Measurements from ENCODE around the gene RPN2.

DNA sequence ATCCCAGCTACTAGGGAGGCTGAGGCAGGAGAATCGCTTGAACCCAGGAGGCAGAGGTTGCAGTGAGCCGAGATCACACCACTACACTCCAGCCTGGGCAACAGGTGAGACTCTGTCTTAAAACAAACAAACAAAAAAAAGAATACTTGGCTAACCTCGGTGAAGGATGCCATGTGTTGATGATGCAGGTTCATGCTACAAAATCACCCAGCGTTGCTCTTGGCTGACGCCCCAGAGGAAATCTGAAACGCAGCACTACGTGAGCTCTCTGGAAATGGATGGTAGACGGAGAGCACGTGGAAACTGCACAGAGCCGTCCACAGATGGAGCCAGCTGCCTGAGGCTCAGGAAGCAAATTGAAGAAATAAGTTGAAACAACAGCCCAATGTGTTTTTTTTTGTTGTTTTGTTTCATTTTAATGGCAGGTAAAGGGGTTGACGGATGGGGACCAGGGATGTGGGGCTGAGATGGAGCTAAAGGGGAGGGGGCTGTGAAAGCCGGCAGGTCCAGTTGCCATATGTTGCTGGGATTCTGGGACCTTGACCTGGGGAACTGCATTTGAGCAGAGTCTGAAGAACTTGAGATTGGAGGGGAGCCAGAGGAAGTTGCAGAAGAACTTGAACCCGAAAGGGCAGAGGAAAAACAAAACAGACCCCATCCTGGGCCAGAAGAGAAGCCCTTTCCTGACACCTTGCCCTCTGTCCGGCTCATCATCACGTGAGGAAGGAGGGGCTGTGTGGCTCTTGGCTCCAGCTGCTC is 97.5 kb downstream of the RPN2 start:
- TF ChIP-seq MYC (IDR thresholded peaks at IDR 0.05; ENCODE audit: low read depth, low read length) (no peak), FOS (IDR thresholded peaks at IDR 0.05; ENCODE audit: borderline replicate concordance, insufficient read depth, low read length) (no peak), POLR2A (IDR thresholded peaks at IDR 0.05; ENCODE audit: low read depth, low read length) (no peak), EZH2 (IDR thresholded peaks at IDR 0.05; ENCODE audit: borderline replicate concordance, low read depth, low read length, severe bottlenecking) (no peak), POLR2AphosphoS5 (IDR thresholded peaks at IDR 0.05; ENCODE audit: insufficient read depth, low read depth, low read length) (no peak)
- TF ChIP-seq, protein P1, sequence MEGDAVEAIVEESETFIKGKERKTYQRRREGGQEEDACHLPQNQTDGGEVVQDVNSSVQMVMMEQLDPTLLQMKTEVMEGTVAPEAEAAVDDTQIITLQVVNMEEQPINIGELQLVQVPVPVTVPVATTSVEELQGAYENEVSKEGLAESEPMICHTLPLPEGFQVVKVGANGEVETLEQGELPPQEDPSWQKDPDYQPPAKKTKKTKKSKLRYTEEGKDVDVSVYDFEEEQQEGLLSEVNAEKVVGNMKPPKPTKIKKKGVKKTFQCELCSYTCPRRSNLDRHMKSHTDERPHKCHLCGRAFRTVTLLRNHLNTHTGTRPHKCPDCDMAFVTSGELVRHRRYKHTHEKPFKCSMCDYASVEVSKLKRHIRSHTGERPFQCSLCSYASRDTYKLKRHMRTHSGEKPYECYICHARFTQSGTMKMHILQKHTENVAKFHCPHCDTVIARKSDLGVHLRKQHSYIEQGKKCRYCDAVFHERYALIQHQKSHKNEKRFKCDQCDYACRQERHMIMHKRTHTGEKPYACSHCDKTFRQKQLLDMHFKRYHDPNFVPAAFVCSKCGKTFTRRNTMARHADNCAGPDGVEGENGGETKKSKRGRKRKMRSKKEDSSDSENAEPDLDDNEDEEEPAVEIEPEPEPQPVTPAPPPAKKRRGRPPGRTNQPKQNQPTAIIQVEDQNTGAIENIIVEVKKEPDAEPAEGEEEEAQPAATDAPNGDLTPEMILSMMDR (IDR thresholded peaks at IDR 0.05; ENCODE audit: extremely low read depth in 1 of 2, insufficient read depth in 1 of 2, low read depth in 1 of 2, low read length in 2 of 2), result peak; percentile 21 to 22
- TF ChIP-seq, protein P2, sequence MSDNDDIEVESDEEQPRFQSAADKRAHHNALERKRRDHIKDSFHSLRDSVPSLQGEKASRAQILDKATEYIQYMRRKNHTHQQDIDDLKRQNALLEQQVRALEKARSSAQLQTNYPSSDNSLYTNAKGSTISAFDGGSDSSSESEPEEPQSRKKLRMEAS (IDR thresholded peaks at IDR 0.05; ENCODE audit: insufficient read depth, insufficient read length), result peak; percentile 84
